ENCODE measurements around the gene LAP3.
A peak's percentile ranks its signal among the peaks of the same experiment; 100 is the strongest.
"Not testable (repeated sequence)": the region's sequence is repeated elsewhere in the genome, so short reads cannot be mapped to it uniquely, and the experiment has no call there.

The LAP3 gene

DNA sequence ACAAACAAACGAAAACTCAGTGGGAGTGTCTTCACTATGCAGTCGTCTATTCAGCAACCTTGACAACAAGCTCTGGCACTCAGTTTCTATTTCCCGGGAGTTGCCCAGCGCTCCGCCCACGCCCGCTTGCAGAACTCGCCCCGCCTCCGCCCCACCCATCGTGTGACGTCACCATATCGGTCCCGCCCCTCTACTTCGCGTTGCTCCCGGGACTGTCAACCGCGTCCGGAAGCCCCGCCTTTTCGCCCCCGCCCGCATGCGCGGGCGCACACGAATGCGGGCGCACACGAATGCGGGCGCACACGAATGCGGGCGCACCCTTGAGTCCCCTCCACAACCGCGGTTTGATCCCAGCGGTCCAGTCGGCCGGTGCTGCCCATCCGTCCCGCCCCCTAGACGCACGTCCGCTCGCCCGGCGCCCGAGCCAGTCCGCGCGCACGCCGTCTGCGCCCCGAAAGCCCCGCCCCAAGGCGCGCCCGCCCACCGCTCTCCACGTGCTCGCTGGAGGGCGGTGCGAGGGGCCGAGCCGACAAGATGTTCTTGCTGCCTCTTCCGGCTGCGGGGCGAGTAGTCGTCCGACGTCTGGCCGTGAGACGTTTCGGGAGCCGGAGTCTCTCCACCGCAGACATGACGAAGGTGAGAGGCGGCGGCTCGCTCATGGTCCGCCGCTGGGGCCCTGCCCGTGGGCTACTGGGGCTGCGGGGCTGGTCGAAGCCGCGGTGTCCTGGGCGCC is at the start of gene LAP3:
TSS of gene LAP3 (plus strand) at position 267 of the 733 bp plus-strand sequence. CDS start at position 535, 268 bp downstream.
- DNase-seq: peak; percentile 92

DNA sequence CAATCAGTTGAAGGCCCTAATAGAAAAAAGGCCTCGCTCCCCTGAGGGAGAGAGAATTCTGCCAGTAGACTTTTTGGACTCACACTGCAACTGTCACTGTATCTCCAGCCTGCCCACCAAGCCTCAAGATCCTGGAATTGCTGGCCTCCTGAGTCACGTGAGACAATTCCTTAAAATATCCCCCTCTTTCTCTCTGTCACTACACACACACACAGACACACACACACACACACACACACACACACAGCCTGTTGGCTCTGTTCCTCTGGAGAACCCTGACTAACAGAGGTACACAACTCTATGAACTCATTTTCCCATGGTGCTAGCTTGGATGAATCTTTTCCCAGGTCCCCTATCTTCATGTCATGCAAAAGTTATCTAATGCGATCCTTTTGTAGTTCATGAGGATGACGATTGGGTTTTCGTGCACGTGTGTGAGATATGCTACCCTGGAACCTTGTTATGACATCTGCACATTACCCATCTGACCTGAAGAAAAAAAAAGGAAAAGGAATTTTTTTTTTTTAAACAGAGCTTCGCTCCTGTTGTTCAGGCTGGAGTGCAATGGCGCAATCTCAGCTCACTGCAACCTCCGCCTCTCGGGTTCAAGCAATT is 48.3 kb upstream of the LAP3 start:
- no peak for DNase-seq

GRCh38 chr4:17531538-17532285 is 45.3 kb upstream of the LAP3 start:
- DNase-seq: no peak

DNA sequence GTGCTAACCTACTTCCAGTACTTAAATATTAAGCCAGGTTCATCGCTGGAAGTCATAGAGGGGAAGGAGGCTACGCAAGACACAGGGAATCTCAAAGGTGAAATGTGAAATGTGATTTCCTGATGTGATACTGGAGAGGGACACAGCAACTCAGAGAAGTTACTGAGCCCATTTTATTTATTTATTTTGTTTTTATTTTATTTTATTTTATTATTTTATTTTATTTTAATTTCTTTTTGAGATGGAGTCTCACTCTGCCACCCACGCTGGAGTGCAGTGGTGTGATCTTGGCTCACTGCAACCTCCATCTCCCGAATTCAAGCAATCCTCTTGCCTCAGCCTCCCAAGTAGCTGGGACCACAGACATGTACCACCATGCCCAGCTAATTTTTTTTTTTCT is 42.3 kb upstream of the LAP3 start:
- no peak for DNase-seq

DNA sequence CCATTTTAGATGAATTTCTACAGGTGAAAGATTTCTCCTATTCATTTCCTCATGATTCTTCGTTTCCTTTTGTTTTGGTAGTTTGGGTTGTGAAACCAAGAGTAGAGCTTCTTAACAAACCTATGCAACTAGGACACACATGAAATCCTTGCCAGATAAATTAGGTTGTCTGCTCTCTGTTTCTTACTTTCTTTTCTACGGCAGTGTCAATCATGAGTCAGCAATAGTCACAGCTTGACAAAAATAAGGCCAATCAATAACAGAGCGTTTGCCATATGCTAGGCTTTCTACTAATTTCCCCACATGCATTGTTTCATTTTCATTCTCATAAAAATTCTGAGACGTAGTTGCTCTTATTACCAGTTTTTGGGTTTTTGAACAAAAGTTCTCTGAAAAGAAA is 41.8 kb upstream of the LAP3 start:
- DNase-seq: no peak

DNA sequence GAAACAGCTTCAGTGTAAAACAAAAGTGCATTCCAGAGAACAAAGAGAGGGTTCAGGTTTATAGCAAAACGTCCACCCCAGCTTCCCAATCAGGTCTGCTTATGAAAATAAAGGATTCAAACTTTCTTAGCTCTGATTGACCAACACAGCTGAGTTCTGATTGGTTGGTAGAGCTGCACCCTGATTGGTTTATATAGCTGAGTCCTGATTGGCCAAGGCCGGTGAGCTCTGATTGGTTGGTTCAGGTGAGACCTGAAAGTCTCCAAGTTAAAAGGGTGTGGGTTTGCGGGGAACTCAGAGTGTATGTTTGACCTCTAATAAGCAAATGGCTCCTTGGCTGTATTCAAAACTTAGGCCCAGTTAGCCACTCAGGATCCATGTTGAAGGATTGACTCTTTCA is 41.1 kb upstream of the LAP3 start:
- DNase-seq: no peak

- not testable (repeated sequence) for DNase-seq
Measured at GRCh38 chr4:17537060-17537459, 39.9 kb upstream of the LAP3 start.

DNA sequence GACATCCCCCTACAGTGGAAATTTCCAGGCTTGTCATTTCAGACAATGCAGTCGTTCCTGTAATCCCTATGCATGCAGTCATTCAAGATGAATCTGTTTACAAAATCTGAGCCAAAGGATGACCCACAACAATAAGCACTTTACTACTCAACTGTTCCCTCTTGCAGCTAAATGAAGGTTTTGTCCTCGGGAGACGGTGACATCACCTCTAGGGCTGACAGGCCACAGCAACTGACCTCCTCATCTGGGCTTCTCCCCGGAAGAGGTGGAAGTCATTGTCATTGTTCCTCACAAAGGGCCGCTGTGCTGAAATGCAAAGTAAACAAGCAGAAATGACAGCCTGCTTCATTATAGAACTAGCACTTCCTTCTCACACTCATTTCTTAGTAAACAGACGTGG is 32.8 kb upstream of the LAP3 start:
- DNase-seq: no peak

DNA sequence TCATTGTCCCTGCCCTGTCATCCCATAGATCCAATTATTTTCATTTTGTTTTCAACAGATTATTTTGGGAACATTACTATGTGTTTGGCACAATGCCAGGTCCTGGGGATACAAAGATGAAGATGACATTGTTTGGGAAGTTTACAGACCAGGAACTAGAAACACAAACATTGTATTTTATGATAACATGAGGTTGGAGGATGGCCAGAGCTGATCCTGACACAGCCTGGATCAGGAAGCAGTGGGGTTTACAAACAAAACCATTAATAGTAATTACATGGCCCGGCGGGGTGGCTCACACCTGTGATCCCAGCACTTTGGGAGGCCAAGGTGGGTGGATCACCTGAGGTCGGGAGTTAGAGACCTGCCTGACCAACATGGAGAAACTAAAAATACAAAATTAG is 32.2 kb upstream of the LAP3 start:
- DNase-seq: no peak

DNA sequence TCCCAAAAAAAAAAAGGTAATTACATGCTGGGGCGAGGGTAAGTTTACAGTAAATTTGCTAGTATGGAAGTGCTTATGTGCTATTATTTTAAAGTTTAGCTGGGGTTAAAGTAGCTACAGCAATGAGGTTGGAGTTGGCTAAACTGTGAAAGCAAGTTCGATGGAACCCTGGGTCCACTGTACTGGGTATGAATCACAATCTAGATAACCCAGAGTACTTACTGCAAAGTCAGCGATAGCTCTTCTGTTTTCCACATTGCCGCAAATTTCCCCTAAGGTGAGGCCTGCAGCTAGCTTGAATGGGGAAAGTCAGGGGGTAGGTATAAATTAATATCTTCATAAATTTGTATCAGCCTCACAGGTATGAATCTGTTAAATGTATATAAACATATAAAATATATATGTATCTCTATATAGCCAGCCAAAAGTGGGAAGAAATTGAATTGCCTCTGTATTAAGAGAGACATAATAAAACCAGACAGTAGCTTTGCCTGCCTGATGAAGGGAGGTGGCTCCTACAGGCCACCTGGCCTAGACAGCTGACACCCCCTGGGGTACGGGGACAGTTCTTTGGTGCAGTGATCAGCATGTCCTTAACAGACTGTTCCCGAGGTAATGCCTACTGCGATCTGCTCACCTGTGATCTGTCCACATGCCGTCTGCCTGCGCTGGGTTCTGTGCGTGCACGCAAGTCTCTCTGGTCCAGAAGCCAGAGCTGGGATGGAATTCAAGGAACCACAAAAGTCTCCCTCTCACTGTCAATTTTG is 31.4 kb upstream of the LAP3 start:
- no peak for DNase-seq

DNA sequence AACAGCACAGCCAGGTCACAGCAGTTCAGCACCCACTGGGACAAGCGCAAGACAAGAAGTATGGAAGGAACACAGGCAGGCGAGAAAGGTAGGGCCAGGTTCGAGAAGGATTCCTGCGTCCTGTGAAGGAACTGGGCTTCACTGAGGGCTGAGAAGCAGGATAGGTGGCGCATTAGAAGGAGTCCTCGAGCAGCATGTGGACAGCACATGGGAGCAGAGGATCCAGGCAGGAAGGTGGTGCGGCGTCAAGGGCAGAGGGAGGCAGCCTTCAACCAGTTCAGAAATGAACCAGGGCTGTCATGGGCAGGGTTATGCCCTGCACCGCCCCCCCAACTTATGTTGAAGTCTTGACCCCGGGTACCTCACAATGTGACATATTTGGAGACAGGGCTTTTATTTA is 30.8 kb upstream of the LAP3 start:
- no peak for DNase-seq

DNA sequence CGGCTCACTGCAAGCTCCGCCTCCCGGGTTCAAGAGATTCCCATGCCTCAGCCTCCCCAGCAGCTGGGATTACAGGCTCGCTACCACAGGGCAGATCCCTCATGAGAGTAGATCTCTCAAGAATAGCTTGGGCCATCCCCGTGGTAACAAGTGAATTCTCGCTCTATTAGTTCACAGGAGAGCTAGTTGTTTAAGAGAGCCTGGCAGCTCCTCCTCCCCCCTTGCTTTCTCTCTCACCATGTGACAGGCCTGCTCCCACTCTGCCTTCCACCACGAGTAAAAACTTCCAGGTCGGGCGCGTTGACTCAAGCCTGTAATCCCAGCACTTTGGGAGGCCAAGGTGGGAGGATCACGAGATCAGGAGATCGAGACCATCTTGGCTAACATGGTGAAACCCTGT is 30.3 kb upstream of the LAP3 start:
- DNase-seq: no peak

GRCh38 chr4:17550549-17550948 is 26.4 kb upstream of the LAP3 start:
- DNase-seq: no peak

- DNase-seq: no peak
Measured at GRCh38 chr4:17552427-17552826, 24.6 kb upstream of the LAP3 start.

DNA sequence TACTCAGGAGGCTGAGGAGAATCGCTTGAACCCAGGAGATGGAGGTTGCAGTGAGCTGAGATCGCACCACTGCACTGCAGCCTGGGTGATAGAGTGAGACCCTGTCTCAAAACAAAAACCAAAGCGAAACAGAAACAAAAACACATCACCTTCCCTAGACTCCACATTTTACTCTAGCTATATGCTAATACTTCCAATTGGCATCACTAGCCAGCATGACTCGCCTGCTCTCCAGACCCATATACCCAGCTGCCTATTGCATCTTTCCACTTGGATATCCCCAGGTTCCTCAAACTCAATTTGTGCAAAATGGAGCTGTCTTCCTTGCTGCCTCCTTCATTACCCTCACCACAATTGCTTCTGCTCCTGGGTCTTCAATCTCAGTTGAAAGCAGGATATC is 22.4 kb upstream of the LAP3 start:
- DNase-seq: no peak

- DNase-seq: no peak
Measured at GRCh38 chr4:17556498-17556897, 20.5 kb upstream of the LAP3 start.

GRCh38 chr4:17557880-17558279 is 19.1 kb upstream of the LAP3 start:
- no peak for DNase-seq

GRCh38 chr4:17558941-17559708 is 17.9 kb upstream of the LAP3 start:
- no peak for DNase-seq

GRCh38 chr4:17559709-17560048 is 17.3 kb upstream of the LAP3 start:
- no peak for DNase-seq

GRCh38 chr4:17560065-17560673 is 16.8 kb upstream of the LAP3 start:
- no peak for DNase-seq

- DNase-seq: no peak
Measured at GRCh38 chr4:17561195-17561909, 15.6 kb upstream of the LAP3 start.

- DNase-seq: no peak
Measured at GRCh38 chr4:17562157-17562556, 14.8 kb upstream of the LAP3 start.
